Upper lobe of left lung (tissue), 6 donors: ENCODE measurements around the gene FAM120AOS. TPM values are rescaled to one million over a fixed set of nuclear protein-coding genes. Genes with fewer than 3 reads are reported as not detected.

ENCODE experiments used
- ATAC-seq, 2 donors: fragments of 200-7000 bp; cut with Tn5 transposase; one replicate each; pipeline ENCODE4 v1.9.1; 2022; ENCODE audit warnings: mild to moderate bottlenecking in 2 of 2, moderate library complexity in 2 of 2; ENCODE audit not compliant: low FRiP score in 2 of 2
- DNase-seq, 2 donors: peaks; one replicate each; pipeline ENCODE4 v3.0.0-alpha.2; 2019 to 2020
- H3K27ac ChIP-seq, 4 donors: fragments of 200-600 bp; sonication (generic); one replicate each; pipeline ENCODE4 v1.5.1; 2016 to 2019
- H3K27me3 ChIP-seq, 4 donors: fragments of 200-600 bp; sonication (generic); one replicate each; pipeline ENCODE4 v1.5.1; 2017 to 2019
- H3K36me3 ChIP-seq, 4 donors: fragments of 200-600 bp; sonication (generic); one replicate each; pipeline ENCODE4 v1.5.1; 2016 to 2019
- H3K4me1 ChIP-seq, 4 donors: fragments of 200-600 bp; sonication (generic); one replicate each; pipeline ENCODE4 v1.5.1; 2018 to 2019
- H3K4me3 ChIP-seq, 4 donors: fragments of 200-600 bp; sonication (generic); one replicate each; pipeline ENCODE4 v1.5.1; 2017 to 2019; ENCODE audit warnings: mild to moderate bottlenecking in 2 of 4, moderate library complexity in 1 of 4
- H3K9me3 ChIP-seq, 4 donors: fragments of 200-600 bp; sonication (generic); one replicate each; pipeline ENCODE4 v1.5.1; 2018 to 2019
- EP300 ChIP-seq, 4 donors: sonication (generic); formaldehyde crosslinking; IDR thresholded peaks; one replicate each; pipeline ENCODE4 v1.5.1; 2017; ENCODE audit warnings: antibody characterized with exemption in 4 of 4, control low read depth in 2 of 4
- POLR2A ChIP-seq, 4 donors: fragments of 450-650 bp; IDR thresholded peaks; one replicate each; pipeline ENCODE4 v1.5.1; 2016 to 2017; ENCODE audit warnings: antibody characterized with exemption in 4 of 4, mild to moderate bottlenecking in 2 of 4
- POLR2AphosphoS5 ChIP-seq, 2 donors: sonication (generic); formaldehyde crosslinking; IDR thresholded peaks; one replicate each; pipeline ENCODE4 v1.5.1; 2017; ENCODE audit warnings: antibody characterized with exemption in 2 of 2
- WGBS, 2 donors: methylation state at CpG; one replicate each; pipeline ENCODE4 v1.1.5; 2017 to 2018; 5-methylcytosine and 5-hydroxymethylcytosine counted together
- total RNA-seq, 6 donors: library from RNA; depleted of rRNA in 4 of 6; stranded (reverse); fragments of >200 nt in 4 of 6; gene quantifications; one replicate each; pipeline versions ENCODE4 v1.1.0 to v1.2.1, GENCODE V29; 2016 to 2021
- TF ChIP-seq, protein P1 (sequence below), 6 experiments: fragments of 450-650 bp in 4 of 6; fragments of 200-600 bp in 2 of 6; sonication (generic) in 2 of 6; IDR thresholded peaks; one replicate each; pipeline ENCODE4 v1.5.1; 2016 to 2019; ENCODE audit warnings: antibody characterized with exemption in 6 of 6
- donor health status: DM: no; HTN: no; CAD: no; lungs with moderate emphysema.
- donor health status: DM: no; HTN: yes; CAD: no; lungs with severe emphysema.

FAM120AOS gene
- total RNA-seq, 6 donors from 2014 or later = 34.5 to 62.8 (median 47.9) TPM

DNA sequence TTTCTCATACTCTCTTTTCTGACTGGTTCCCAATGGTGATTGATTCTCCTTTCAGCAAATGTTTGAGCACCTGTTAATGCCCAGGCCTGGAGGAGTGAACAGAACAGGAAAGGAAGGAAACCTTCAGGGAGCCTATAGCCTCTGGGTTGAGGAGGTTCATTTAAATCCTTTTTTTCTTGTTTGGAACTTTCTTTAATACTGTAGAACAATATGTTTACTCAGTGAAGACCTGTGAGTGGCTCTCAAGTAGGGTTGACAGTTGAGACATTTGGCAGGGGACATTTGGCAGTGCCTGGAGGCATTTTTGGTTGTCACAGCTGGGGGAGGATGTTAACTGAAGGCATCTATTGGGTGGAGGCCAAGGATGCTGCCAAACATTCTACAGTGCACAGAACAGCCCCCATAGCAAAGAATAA is 6.1 kb upstream of the FAM120AOS start:
- ATAC-seq (no peak), DNase-seq (no peak)

DNA sequence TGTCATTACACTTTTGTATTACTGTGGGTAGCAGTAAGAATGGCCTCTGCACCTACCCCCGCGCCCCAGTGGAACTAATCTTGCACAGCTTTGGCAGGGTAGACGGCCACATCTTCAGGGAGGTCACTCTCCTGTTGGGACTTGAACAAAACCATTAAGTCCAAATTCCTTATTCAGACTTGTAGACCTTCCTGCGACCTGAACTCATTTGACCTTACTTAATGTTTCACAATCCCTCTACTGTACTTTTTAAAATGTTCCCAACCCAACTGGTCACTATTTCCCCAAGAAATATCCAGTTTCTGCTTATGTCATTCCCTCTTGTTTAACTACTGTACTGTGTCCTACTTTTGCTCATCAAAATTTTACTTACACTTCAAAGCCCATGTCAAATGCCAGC is 5.3 kb upstream of the FAM120AOS start:
- 72 to 76% methylated on average over 4 of the region's 4 CpGs for WGBS, 2 donors
- Histone ChIP-seq H3K4me3 (no peak overlapping the region), H3K4me1 (peaks cover 51 to 73% (median 57%) of the 10 kb centered on the region in 4 donors), H3K27me3 (no peaks in the 10 kb centered on the region), H3K36me3 (no peaks in the 10 kb centered on the region), H3K27ac (no peak overlapping the region), H3K9me3 (no peaks in the 10 kb centered on the region)
- TF ChIP-seq, protein P1, sequence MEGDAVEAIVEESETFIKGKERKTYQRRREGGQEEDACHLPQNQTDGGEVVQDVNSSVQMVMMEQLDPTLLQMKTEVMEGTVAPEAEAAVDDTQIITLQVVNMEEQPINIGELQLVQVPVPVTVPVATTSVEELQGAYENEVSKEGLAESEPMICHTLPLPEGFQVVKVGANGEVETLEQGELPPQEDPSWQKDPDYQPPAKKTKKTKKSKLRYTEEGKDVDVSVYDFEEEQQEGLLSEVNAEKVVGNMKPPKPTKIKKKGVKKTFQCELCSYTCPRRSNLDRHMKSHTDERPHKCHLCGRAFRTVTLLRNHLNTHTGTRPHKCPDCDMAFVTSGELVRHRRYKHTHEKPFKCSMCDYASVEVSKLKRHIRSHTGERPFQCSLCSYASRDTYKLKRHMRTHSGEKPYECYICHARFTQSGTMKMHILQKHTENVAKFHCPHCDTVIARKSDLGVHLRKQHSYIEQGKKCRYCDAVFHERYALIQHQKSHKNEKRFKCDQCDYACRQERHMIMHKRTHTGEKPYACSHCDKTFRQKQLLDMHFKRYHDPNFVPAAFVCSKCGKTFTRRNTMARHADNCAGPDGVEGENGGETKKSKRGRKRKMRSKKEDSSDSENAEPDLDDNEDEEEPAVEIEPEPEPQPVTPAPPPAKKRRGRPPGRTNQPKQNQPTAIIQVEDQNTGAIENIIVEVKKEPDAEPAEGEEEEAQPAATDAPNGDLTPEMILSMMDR (IDR thresholded peaks at IDR 0.05) = no peak
- no peak for TF ChIP-seq POLR2A (IDR thresholded peaks at IDR 0.05)
- no peak for TF ChIP-seq EP300 (IDR thresholded peaks at IDR 0.05)
- no peak for DNase-seq
- ATAC-seq = peak in 1 of 2 donors; percentile 41

More for the DNA sequence above, 6.1 kb upstream of the FAM120AOS start:
- Histone ChIP-seq H3K4me1 (peaks cover 52 to 72% (median 57%) of the 10 kb centered on the region in 4 donors), H3K36me3 (no peaks in the 10 kb centered on the region), H3K4me3 (no peak overlapping the region), H3K27me3 (no peaks in the 10 kb centered on the region), H3K27ac (no peak overlapping the region), H3K9me3 (no peaks in the 10 kb centered on the region)
- TF ChIP-seq EP300 (IDR thresholded peaks at IDR 0.05) (no peak), POLR2AphosphoS5 (IDR thresholded peaks at IDR 0.05) (no peak), POLR2A (IDR thresholded peaks at IDR 0.05) (no peak)
- TF ChIP-seq, protein P1 (IDR thresholded peaks at IDR 0.05) = no peak

DNA sequence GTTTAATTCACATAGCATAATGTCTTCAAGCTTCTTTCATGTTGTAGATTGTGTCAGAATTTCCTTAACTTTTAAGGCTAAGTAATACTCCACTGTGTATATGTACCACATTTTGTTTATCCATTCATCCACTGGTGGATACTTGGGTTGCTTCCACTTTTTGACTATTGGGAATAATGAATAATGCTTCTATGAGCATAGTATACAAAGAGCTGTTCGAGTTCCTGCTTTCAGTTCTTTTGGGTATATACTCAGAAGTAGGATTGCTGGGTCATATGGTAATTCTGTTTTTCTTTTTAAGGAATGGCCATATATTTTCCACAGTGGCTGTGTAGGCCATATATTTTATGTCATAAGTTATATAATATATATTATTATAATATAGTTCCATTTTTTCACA is 3.6 kb upstream of the FAM120AOS start:
- ATAC-seq (no peak), DNase-seq (no peak)
- Histone ChIP-seq H3K27ac (no peak overlapping the region), H3K4me1 (peaks cover 48 to 67% (median 56%) of the 10 kb centered on the region in 4 donors), H3K9me3 (no peaks in the 10 kb centered on the region), H3K4me3 (no peak overlapping the region), H3K36me3 (no peaks in the 10 kb centered on the region), H3K27me3 (no peaks in the 10 kb centered on the region)
- TF ChIP-seq, protein P1 (IDR thresholded peaks at IDR 0.05) = no peak
- TF ChIP-seq EP300 (IDR thresholded peaks at IDR 0.05) = no peak
- TF ChIP-seq POLR2A (IDR thresholded peaks at IDR 0.05) = no peak
- no peak for TF ChIP-seq POLR2AphosphoS5 (IDR thresholded peaks at IDR 0.05)
- WGBS, 2 donors = 76 to 78% methylated on average over 1 of the region's 1 CpG

DNA sequence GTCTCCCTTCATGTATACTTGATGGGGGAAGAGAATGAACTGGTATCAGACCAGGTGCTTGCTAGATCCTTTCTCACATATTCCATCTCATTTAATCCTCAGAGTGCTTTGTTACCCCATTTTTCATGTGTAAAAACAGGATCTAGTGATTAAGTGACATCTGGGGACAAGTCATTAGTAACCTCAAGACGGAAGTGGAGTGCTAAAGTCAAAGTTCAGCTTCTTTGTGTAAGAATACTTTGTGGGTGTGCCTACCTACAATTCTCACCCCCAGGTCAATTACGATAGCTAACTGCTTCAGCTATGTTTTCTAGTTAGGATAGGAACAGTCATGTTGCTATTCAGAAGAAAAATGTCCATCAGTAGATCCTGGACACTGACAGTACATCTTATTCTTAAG is 3.1 kb upstream of the FAM120AOS start:
- 64 to 65% methylated on average over 2 of the region's 2 CpGs for WGBS, 2 donors
- TF ChIP-seq POLR2A (IDR thresholded peaks at IDR 0.05) (no peak), POLR2AphosphoS5 (IDR thresholded peaks at IDR 0.05) (no peak)
- Histone ChIP-seq H3K27ac (no peak overlapping the region), H3K36me3 (no peaks in the 10 kb centered on the region), H3K9me3 (no peaks in the 10 kb centered on the region), H3K4me1 (peaks cover 45 to 62% (median 55%) of the 10 kb centered on the region in 4 donors), H3K4me3 (no peak overlapping the region), H3K27me3 (no peaks in the 10 kb centered on the region)
- DNase-seq (no peak), ATAC-seq (no peak)

DNA sequence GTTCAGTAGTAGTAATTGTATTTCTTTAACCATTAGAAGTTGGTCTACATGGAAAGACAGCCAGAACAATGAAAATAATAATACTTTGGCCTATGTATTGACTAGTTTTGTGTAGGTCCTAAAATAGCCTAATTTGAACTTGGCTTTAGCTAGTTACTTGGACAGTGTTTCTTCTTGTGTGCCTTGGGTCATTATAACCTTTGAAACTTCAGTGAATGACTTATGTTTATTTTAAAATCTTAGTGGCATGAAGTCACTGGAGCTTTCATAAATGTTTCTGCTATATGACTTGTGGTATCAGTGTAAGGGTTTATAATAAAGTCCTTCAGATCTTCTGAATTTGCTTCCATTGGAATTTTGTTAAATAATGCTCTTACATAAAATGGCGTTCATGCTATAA is 2.6 kb upstream of the FAM120AOS start:
- Histone ChIP-seq H3K27me3 (no peaks in the 10 kb centered on the region), H3K4me3 (no peak overlapping the region), H3K27ac (no peak overlapping the region), H3K4me1 (peaks cover 44 to 61% (median 55%) of the 10 kb centered on the region in 4 donors), H3K36me3 (no peaks in the 10 kb centered on the region), H3K9me3 (no peaks in the 10 kb centered on the region)
- 90 to 93% methylated on average over 1 of the region's 1 CpG for WGBS, 2 donors
- ATAC-seq (no peak), DNase-seq (no peak)
- TF ChIP-seq POLR2A (IDR thresholded peaks at IDR 0.05) = no peak
- TF ChIP-seq POLR2AphosphoS5 (IDR thresholded peaks at IDR 0.05) = no peak
- TF ChIP-seq EP300 (IDR thresholded peaks at IDR 0.05) = no peak
- TF ChIP-seq, protein P1 (IDR thresholded peaks at IDR 0.05) = no peak
